ENCODE results near the gene TRIM10. TPM values are rescaled to one million over a fixed set of nuclear protein-coding genes. Genes with fewer than 3 reads are reported as not detected.

Gene TRIM10
- not detected for total RNA-seq

GRCh38 chr6:30160785-30161531, at the start of gene TRIM10:
TRIM10 (minus strand) TSS chr6:30161211; CDS start chr6:30160858, 353 bp downstream.

DNA sequence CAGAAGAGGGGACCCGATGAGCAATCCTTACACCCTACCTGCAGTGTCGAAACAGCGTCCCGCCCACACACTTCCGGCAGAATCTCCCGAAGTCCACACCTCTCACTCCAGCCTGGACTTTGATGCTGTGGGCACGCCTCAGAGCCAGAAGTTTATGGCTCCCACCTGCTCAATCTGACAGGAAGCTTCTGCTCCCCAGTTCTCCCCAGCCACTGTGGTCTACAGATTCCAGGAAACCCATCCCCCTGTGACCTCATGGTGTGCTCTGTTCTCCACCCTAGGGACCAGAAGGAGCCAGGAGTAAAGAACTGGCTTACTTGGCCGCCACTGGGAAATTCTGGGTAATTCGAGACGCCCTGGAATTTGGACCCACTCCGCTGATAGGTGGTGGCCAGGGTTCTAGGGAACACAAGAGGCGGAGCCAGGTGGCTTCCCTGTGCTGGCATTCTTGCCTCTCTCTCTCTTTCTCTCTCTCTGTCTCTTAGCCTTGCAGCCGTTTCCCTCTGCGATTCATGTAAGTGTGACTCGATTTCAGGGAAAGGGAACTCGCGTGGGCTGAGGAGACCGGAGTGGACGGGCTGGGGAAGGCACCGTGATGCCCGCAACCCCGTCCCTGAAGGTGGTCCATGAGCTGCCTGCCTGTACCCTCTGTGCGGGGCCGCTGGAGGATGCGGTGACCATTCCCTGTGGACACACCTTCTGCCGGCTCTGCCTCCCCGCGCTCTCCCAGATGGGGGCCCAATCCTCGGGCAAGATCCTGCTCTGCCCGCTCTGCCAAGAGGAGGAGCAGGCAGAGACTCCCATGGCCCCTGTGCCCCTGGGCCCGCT, 2.3 kb upstream of the TRIM10 start, which contains the start of gene TRIM15:
Gene TRIM15, plus strand, starts transcription at position 457 of the 828 bp plus-strand sequence. Its CDS starts 139 bp downstream, at position 596.

DNA sequence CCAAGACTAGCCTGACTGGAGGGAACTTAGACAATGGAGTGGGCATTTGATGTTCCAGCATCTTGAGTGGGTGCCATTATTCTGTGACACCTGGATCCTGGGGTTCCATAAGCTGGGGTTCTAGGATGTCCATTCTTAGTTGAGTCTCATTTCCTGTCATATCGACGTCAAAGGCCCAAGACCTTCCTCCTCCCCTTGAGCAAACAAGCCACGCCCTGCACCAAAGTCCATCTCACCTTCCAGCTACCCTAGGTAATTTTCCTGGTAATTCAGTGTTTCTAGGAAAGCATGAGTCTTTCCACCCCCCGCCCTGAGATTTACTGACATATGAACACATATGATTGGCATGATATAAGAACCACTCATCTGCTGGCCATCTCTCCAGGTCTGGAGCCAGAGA, 25.3 kb downstream of the TRIM10 start, which contains the start of gene TRIM40:
Gene TRIM40, plus strand, starts transcription at position 384 of the 400 bp plus-strand sequence. CDS start 897 bp downstream, outside the sequence.

DNA sequence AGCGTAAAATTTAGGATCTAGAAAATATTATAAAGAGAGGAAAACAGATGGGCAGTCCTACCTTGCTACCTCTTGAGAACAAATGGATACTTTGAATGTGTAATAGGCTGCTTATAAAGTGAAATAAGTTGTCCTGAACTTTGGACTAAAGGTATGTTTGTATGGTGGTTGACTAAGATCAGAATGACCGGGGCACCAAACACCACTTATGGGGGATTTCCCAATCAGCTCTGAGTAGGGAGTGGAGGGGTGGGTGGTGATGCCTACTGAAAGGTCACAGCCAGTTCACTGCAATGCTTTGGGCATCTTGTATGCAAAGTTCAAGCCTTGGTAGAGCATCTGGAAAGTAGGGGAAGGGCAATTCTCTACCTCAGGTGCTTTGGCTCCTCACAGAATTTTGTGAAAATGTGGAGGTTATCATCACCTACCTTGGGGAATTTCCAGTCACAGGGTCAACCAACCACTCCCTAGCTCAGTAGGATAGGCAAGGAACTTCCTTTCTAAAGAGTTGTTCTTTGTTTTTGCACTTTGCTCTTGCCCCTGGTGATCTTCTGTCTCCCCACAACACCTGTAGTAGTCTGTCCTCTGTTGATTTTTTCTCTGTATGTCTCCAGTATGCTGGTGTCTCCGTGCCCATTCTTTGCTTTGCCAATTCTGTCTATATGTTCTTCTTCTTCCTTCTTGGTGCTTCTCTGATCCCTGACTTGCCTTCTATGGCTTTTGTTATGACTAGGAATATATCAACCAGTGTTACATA, 47.8 kb downstream of the TRIM10 start, which contains the start of gene TRIM31:
Gene TRIM31, minus strand, starts transcription at position 88 of the 757 bp plus-strand sequence. CDS start 285 bp downstream, outside the sequence.

Small RNAs within 50 kb of the gene (small RNA-seq; reads per million reads assigned to genes)
- gene RF00554, result 0 reads per million in 2 donors

Other genes with a start within 250 kb of the TRIM10 start
- 1,000 to 10,000 TPM in 1 of 2 donors, 100 to 1,000 TPM in 1; 555 to 1,080 TPM for gene HLA-A, start 218.7 kb downstream of the TRIM10 start, total RNA-seq
- gene POLR1H, start 99.9 kb downstream of the TRIM10 start, total RNA-seq, result 10 to 100 TPM; 16.9 to 28.6 TPM
- 10 to 100 TPM; 29.6 to 35.0 TPM for gene PPP1R11, start 94.0 kb downstream of the TRIM10 start, total RNA-seq
- gene RNF39, start 85.4 kb downstream of the TRIM10 start, total RNA-seq, result not detected
- not detected for gene TRIM31, start 48.1 kb downstream of the TRIM10 start, total RNA-seq
- not detected for gene TRIM40, start 25.1 kb downstream of the TRIM10 start, total RNA-seq
- gene TRIM15, start 2.3 kb upstream of the TRIM10 start, total RNA-seq, result not detected
- gene TRIM26, start 52.2 kb upstream of the TRIM10 start, total RNA-seq, result 10 to 100 TPM; 33.7 to 35.6 TPM
- 1 to 10 TPM; 6.7 to 9.3 TPM for gene TRIM39, start 165.7 kb upstream of the TRIM10 start, total RNA-seq
- gene RPP21, start 183.9 kb upstream of the TRIM10 start, total RNA-seq, result 10 to 100 TPM; 24.8 to 38.0 TPM

Measured in melanocyte of skin (primary cell).